Thymus (tissue), 2 donors: ENCODE data around the gene SLC2A9. TPM values are rescaled to one million over a fixed set of nuclear protein-coding genes. Genes with fewer than 3 reads are reported as not detected.

Experiments
- polyA plus RNA-seq: library from polyadenylated mRNA; stranded (reverse); fragments of 200-250 nt; gene quantifications from one replicate; pipeline ENCODE4 v1.2.3, GENCODE V29; 2013
- total RNA-seq: library from RNA; stranded (reverse); fragments of 120-200 nt; gene quantifications from one replicate; pipeline ENCODE4 v1.2.4, GENCODE V29; 2013
- donor health status: healthy.

SLC2A9 gene
- total and polyA plus RNA-seq, 2 donors, result 3.5 to 8.6 TPM

Other genes with a start within 250 kb of the SLC2A9 start
- 0.09 TPM for gene DRD5, start 239.9 kb downstream of the SLC2A9 start, total RNA-seq
- gene DRD5, start 239.9 kb downstream of the SLC2A9 start, polyA plus RNA-seq, result 0.11 TPM
- gene WDR1, start 95.3 kb upstream of the SLC2A9 start, total RNA-seq, result 166 TPM
- 141 TPM for gene WDR1, start 95.3 kb upstream of the SLC2A9 start, polyA plus RNA-seq